ENCODE results near the gene HSBP1.

Gene HSBP1

GRCh38 chr16:83837566-83837965 is 29.8 kb downstream of the HSBP1 start:
- no peak for DNase-seq

- DNase-seq: no peak
These were observed 30.4 kb downstream of the HSBP1 start for GRCh38 chr16:83838151-83838550.

GRCh38 chr16:83839561-83839960 is 31.8 kb downstream of the HSBP1 start:
- no peak for DNase-seq

- DNase-seq: no peak
These were observed 32.4 kb downstream of the HSBP1 start for GRCh38 chr16:83840060-83840617.

GRCh38 chr16:83842291-83842690 is 34.5 kb downstream of the HSBP1 start:
- DNase-seq: no peak

- DNase-seq: no peak
These were observed 35.2 kb downstream of the HSBP1 start for GRCh38 chr16:83842756-83843507.

GRCh38 chr16:83843657-83844056 is 35.9 kb downstream of the HSBP1 start:
- DNase-seq: no peak

- no peak for DNase-seq
These were observed 37.5 kb downstream of the HSBP1 start for GRCh38 chr16:83845263-83845662.

GRCh38 chr16:83847371-83848225 is 39.8 kb downstream of the HSBP1 start:
- no peak for DNase-seq

GRCh38 chr16:83849421-83849820 is 41.6 kb downstream of the HSBP1 start:
- DNase-seq: peak in 1 of 56 donors; percentile 2

- DNase-seq: no peak
These were observed 43.2 kb downstream of the HSBP1 start for GRCh38 chr16:83850947-83851346.

- no peak for DNase-seq
These were observed 43.7 kb downstream of the HSBP1 start for GRCh38 chr16:83851473-83851872.

- no peak for DNase-seq
These were observed 45.0 kb downstream of the HSBP1 start for GRCh38 chr16:83852774-83853173.

GRCh38 chr16:83853834-83854233 is 46.1 kb downstream of the HSBP1 start:
- no peak for DNase-seq

GRCh38 chr16:83854420-83854819 is 46.6 kb downstream of the HSBP1 start:
- DNase-seq: no peak

GRCh38 chr16:83856792-83857191 is 49.0 kb downstream of the HSBP1 start:
- no peak for DNase-seq

- no peak for DNase-seq
These were observed 51.5 kb downstream of the HSBP1 start for GRCh38 chr16:83859265-83859664.

- no peak for DNase-seq
These were observed 54.9 kb downstream of the HSBP1 start for GRCh38 chr16:83862661-83863060.

- no peak for DNase-seq
These were observed 55.9 kb downstream of the HSBP1 start for GRCh38 chr16:83863682-83864081.

All from amygdala (tissue), 56 donors.